GM12865 (cell line): ENCODE data around the gene SLC25A44.

ENCODE experiments used
- DNase-seq: peaks from one replicate; pipeline ENCODE4 v3.0.0; 2010; ENCODE audit warnings: low read depth
- H3K4me3 ChIP-seq: 2 replicates; pipeline ENCODE4 v1.5.1; 2011; ENCODE audit warnings: mild to moderate bottlenecking, low read depth, low read length, control low read depth
- TF ChIP-seq, protein P1 (sequence below): IDR thresholded peaks from 2 replicates; pipeline ENCODE4 v1.5.1; 2011; ENCODE audit warnings: low read length, control low read depth, low read depth, inconsistent platforms; ENCODE audit not compliant: insufficient read depth; ENCODE audit errors: missing control alignments

SLC25A44 gene

DNA sequence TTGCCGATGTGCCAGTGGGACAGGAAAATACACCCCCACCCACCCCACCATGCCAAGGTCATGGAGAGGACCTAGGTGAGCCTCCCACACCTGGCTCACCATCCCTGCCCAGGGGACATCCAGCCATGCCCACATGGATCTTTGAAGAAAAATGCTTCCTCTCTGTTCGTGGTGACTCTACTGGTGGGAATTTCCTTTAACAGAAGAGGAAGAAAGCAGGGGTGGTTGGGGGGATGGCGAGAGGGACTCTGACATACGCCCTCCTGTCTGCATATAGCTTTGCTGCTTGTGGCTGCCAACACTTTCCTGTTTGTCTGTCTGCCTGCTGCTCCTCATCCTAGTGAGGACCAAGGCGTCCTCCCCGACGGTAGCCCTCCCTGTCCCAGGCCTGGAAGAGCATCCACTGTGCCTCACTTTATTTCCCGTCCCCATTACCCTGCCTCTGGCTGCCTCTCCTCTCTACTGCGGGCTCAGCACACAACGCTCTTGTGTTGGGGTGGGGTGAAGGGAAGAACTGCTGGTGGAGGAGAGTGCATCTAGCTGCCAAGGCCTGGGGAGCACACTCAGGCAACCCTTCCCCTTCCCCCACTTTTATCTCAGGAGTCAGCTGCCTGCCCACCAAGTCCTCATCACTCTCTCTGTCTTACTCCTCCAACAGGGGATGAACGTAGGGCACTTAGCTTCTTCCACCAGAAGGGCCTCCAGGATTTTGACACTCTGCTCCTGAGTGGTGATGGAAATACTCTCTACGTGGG lies 38.0 kb upstream of the SLC25A44 start:
- H3K4me3 ChIP-seq, result peak overlapping the region; percentile 84
- TF ChIP-seq, protein P1, sequence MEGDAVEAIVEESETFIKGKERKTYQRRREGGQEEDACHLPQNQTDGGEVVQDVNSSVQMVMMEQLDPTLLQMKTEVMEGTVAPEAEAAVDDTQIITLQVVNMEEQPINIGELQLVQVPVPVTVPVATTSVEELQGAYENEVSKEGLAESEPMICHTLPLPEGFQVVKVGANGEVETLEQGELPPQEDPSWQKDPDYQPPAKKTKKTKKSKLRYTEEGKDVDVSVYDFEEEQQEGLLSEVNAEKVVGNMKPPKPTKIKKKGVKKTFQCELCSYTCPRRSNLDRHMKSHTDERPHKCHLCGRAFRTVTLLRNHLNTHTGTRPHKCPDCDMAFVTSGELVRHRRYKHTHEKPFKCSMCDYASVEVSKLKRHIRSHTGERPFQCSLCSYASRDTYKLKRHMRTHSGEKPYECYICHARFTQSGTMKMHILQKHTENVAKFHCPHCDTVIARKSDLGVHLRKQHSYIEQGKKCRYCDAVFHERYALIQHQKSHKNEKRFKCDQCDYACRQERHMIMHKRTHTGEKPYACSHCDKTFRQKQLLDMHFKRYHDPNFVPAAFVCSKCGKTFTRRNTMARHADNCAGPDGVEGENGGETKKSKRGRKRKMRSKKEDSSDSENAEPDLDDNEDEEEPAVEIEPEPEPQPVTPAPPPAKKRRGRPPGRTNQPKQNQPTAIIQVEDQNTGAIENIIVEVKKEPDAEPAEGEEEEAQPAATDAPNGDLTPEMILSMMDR, result no peak
- peak; percentile 25 for DNase-seq

DNA sequence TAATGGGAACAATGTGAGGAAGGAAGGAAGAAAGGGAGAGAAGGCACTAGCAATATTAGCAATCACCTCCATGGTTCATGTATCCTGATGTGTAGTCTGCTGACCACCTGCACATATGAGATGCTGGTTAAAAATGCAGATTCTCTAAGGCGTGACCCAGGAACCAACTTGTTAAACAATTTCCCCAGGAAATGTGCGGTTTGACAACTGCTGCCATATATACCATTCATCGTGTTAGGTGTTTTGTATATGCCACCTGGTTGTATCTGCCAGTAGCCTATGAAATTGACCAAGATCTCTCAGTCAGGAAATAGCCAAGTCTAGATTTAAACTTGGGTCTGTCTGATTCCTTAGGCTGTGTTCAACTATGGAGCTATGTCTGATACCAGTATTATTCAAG lies 36.4 kb upstream of the SLC25A44 start:
- H3K4me3 ChIP-seq, result no peak overlapping the region
- TF ChIP-seq, protein P1, result no peak

DNA sequence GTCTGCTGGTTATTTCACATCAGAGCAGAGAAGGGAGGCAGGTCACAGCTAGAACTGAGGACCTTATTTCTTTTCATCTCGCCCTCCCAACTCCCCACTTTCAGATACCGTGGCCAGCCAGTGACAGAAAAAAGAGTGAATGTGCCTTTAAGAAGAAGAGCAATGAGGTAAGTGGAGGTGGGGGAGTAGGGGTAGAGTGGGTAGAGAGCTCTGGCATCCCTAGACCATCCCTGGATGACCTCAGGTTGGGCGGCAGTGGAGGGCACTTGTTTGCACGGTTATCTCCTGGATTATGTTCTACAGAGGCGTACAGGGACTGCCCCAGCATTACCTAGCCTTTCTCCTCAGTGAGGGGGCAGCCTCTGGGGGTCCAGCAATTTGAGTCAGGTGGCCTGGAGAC lies 35.9 kb upstream of the SLC25A44 start:
- DNase-seq, result no peak
- no peak overlapping the region for H3K4me3 ChIP-seq
- TF ChIP-seq, protein P1, result no peak

More for the DNA sequence above, 36.4 kb upstream of the SLC25A44 start:
- DNase-seq, result peak; percentile 87

DNA sequence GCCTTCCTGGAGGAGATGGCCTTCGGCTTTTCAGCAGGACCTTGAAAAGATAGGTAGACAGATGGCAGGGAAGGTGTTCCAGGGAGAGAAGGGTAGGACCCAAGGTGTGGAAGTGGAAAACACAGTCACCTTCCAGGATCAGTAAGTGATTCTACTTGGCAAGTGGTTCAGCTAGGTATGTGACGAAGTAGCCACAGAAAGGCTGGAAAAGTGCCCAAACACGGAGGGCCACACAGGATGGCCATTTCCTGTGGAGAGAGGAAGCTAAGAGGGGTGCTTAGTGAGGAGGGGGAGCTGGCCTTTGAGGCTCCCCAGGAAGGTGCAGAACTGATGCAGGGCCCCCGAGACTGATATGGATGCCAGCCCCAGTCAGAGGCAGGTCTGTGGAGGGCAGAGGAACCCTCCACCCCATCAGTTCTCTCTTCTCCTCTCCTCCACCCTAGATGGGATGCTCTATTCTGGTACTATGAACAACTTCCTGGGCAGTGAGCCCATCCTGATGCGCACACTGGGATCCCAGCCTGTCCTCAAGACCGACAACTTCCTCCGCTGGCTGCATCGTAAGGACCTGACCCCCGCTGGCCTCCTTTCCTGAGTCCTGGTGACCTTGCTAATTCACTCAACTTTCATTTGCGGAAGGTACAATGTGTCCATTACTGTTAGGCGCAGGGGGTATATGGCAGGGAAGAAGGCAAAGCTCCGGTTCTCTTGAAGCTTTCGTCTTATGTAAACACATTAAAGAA lies 33.7 kb upstream of the SLC25A44 start:
- no peak for DNase-seq
- H3K4me3 ChIP-seq, result no peak overlapping the region
- TF ChIP-seq, protein P1, result no peak

DNA sequence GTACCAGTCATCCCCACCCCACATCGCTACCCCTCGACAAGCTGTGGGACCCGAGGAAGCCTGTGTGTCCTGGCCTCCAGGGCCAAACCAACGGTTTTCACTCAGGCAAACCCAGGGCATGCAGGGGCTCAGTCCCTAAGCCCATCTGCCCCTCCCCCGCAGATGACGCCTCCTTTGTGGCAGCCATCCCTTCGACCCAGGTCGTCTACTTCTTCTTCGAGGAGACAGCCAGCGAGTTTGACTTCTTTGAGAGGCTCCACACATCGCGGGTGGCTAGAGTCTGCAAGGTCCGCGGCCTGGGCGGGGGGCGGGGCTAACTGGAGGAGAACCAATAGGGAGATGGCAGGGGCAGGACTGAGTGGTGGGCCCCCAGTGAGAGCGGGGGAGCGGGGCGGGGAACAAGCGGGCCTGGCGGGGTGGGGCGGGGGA lies 33.1 kb upstream of the SLC25A44 start:
- DNase-seq, result peak; percentile 7
- TF ChIP-seq, protein P1, result no peak
- H3K4me3 ChIP-seq, result no peak overlapping the region

DNA sequence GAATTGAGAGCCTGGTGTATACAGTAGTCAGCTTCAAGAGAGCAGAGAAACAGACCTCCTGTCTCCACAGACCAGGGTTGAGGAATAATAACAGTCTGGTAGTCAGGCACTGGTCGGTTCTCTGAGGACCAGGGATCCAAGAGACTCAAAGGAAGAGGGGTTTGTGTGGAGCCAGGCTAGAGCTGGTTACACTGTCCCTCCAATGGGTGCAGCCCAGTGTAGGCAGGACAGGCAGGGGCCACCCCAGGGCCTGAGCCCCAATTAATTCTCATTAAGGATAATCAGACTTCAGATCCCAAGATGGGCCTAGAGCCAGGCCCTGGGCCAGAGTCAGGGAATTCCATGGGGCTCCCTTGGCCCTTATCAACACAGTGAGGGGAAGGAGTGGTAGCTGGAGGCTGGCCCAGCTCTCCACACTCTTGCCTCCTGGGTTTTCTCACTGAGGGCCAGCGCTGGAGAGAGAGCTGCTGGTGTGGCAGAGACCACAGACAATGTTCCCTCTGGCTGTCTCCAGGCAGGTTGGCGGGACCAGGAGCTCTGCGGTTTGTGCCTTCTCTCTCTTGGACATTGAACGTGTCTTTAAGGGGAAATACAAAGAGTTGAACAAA lies 31.4 kb upstream of the SLC25A44 start:
- H3K4me3 ChIP-seq, result no peak overlapping the region
- TF ChIP-seq, protein P1, result no peak
- no peak for DNase-seq
